ENCODE measurements around the gene ZBTB40. TPM values are rescaled to one million over a fixed set of nuclear protein-coding genes. Genes with fewer than 3 reads are reported as not detected.

Gene ZBTB40
- total and polyA plus RNA-seq, 2 experiments from 2014 or later, result 7.3 to 18.1 TPM

GRCh38 chr1:22420455-22421053, 31.1 kb upstream of the ZBTB40 start:
- peaks cover 4% of the 10 kb centered on the region for H3K4me1 ChIP-seq (ENCODE audit: insufficient read depth)
- WGBS (ENCODE audit: low lambda C conversion rate, missing lambda C conversion rate), result 55% methylated on average over 14 of the region's 15 CpGs
- no peak overlapping the region for H3K4me2 ChIP-seq
- peak; percentile 91 for TF ChIP-seq CTCF (IDR thresholded peaks at IDR 0.05; ENCODE audit: poor library complexity)
- no peak for TF ChIP-seq EZH2 (IDR thresholded peaks at IDR 0.05; ENCODE audit: borderline replicate concordance)
- DNase-seq (ENCODE audit: low spot score), result peak; percentile 90
- H3K4me3 ChIP-seq, result no peak overlapping the region
- H3K27me3 ChIP-seq, result no peaks in the 10 kb centered on the region
- no peak overlapping the region for H3K27ac ChIP-seq
- no peaks in the 10 kb centered on the region for H3K9me2 ChIP-seq (replicated peaks; ENCODE audit: insufficient read depth)
- no peaks in the 10 kb centered on the region for H4K20me1 ChIP-seq (ENCODE audit: insufficient read depth, poor library complexity, severe bottlenecking)
- H3K36me3 ChIP-seq (replicated peaks; ENCODE audit: insufficient read depth, low read depth), result no peaks in the 10 kb centered on the region
- no peaks in the 10 kb centered on the region for H3K9me3 ChIP-seq (ENCODE audit: low read depth)
- no peaks in the 10 kb centered on the region for H3K79me2 ChIP-seq
- no peak overlapping the region for H2AFZ ChIP-seq

GRCh38 chr1:22426781-22427180, 24.9 kb upstream of the ZBTB40 start:
- H3K4me3 ChIP-seq, result no peak overlapping the region
- H3K4me1 ChIP-seq (ENCODE audit: insufficient read depth), result no peaks in the 10 kb centered on the region
- TF ChIP-seq CTCF (IDR thresholded peaks at IDR 0.05; ENCODE audit: poor library complexity) (no peak), EZH2phosphoT487 (IDR thresholded peaks at IDR 0.05; ENCODE audit: low read depth, severe bottlenecking, unreplicated experiment) (no peak), EZH2 (IDR thresholded peaks at IDR 0.05; ENCODE audit: borderline replicate concordance) (no peak)
- no peak overlapping the region for H3K4me2 ChIP-seq
- H3K27ac ChIP-seq, result no peak overlapping the region
- H3K27me3 ChIP-seq, result no peaks in the 10 kb centered on the region
- 91% methylated on average over 4 of the region's 4 CpGs for WGBS (ENCODE audit: low lambda C conversion rate, missing lambda C conversion rate)
- DNase-seq (ENCODE audit: low spot score), result no peak
- H4K20me1 ChIP-seq (ENCODE audit: insufficient read depth, poor library complexity, severe bottlenecking), result no peaks in the 10 kb centered on the region
- no peaks in the 10 kb centered on the region for H3K36me3 ChIP-seq (replicated peaks; ENCODE audit: insufficient read depth, low read depth)
- no peaks in the 10 kb centered on the region for H3K79me2 ChIP-seq
- H2AFZ ChIP-seq, result no peak overlapping the region
- H3K9me2 ChIP-seq (replicated peaks; ENCODE audit: insufficient read depth), result no peaks in the 10 kb centered on the region
- H3K9me3 ChIP-seq (ENCODE audit: low read depth), result no peaks in the 10 kb centered on the region

- no peaks in the 10 kb centered on the region for H3K9me3 ChIP-seq (ENCODE audit: low read depth)
- H3K4me1 ChIP-seq (ENCODE audit: insufficient read depth), result no peaks in the 10 kb centered on the region
- H3K4me2 ChIP-seq, result peak overlapping the region; percentile 70
- no peaks in the 10 kb centered on the region for H3K36me3 ChIP-seq (replicated peaks; ENCODE audit: insufficient read depth, low read depth)
- WGBS (ENCODE audit: low lambda C conversion rate, missing lambda C conversion rate), result 24% methylated on average over 5 of the region's 5 CpGs
- H2AFZ ChIP-seq, result peak overlapping the region; percentile 83
- H3K4me3 ChIP-seq, result peak overlapping the region; percentile 46
- H3K27me3 ChIP-seq, result no peaks in the 10 kb centered on the region
- no peaks in the 10 kb centered on the region for H4K20me1 ChIP-seq (ENCODE audit: insufficient read depth, poor library complexity, severe bottlenecking)
- H3K27ac ChIP-seq, result no peak overlapping the region
- TF ChIP-seq EZH2phosphoT487 (IDR thresholded peaks at IDR 0.05; ENCODE audit: low read depth, severe bottlenecking, unreplicated experiment), result no peak
- TF ChIP-seq EZH2 (IDR thresholded peaks at IDR 0.05; ENCODE audit: borderline replicate concordance), result no peak
- TF ChIP-seq CTCF (IDR thresholded peaks at IDR 0.05; ENCODE audit: poor library complexity), result no peak
- peak; percentile 64 for DNase-seq (ENCODE audit: low spot score)
- no peaks in the 10 kb centered on the region for H3K79me2 ChIP-seq
- H3K9me2 ChIP-seq (replicated peaks; ENCODE audit: insufficient read depth), result no peaks in the 10 kb centered on the region
Measured at GRCh38 chr1:22428672-22429071, 23.0 kb upstream of the ZBTB40 start.

- H3K27ac ChIP-seq, result no peak overlapping the region
- H3K4me3 ChIP-seq, result no peak overlapping the region
- DNase-seq (ENCODE audit: low spot score), result no peak
- no peaks in the 10 kb centered on the region for H3K4me1 ChIP-seq (ENCODE audit: insufficient read depth)
- H3K4me2 ChIP-seq, result no peak overlapping the region
- no peaks in the 10 kb centered on the region for H3K9me2 ChIP-seq (replicated peaks; ENCODE audit: insufficient read depth)
- no peak for TF ChIP-seq CTCF (IDR thresholded peaks at IDR 0.05; ENCODE audit: poor library complexity)
- TF ChIP-seq EZH2 (IDR thresholded peaks at IDR 0.05; ENCODE audit: borderline replicate concordance), result no peak
- TF ChIP-seq EZH2phosphoT487 (IDR thresholded peaks at IDR 0.05; ENCODE audit: low read depth, severe bottlenecking, unreplicated experiment), result no peak
- H3K79me2 ChIP-seq, result no peaks in the 10 kb centered on the region
- H3K9me3 ChIP-seq (ENCODE audit: low read depth), result no peaks in the 10 kb centered on the region
- H4K20me1 ChIP-seq (ENCODE audit: insufficient read depth, poor library complexity, severe bottlenecking), result no peaks in the 10 kb centered on the region
- H2AFZ ChIP-seq, result no peak overlapping the region
- H3K36me3 ChIP-seq (replicated peaks; ENCODE audit: insufficient read depth, low read depth), result no peaks in the 10 kb centered on the region
- H3K27me3 ChIP-seq, result no peaks in the 10 kb centered on the region
Measured at GRCh38 chr1:22431965-22432364, 19.7 kb upstream of the ZBTB40 start.

Data from hepatocyte (in vitro differentiated cells).